ENCODE results near the gene PDHX. TPM values are rescaled to one million over a fixed set of nuclear protein-coding genes. Genes with fewer than 3 reads are reported as not detected.

The PDHX gene
- total and polyA plus RNA-seq, 4 donors: 14.9 to 35.2 (median 24.0) TPM

DNA sequence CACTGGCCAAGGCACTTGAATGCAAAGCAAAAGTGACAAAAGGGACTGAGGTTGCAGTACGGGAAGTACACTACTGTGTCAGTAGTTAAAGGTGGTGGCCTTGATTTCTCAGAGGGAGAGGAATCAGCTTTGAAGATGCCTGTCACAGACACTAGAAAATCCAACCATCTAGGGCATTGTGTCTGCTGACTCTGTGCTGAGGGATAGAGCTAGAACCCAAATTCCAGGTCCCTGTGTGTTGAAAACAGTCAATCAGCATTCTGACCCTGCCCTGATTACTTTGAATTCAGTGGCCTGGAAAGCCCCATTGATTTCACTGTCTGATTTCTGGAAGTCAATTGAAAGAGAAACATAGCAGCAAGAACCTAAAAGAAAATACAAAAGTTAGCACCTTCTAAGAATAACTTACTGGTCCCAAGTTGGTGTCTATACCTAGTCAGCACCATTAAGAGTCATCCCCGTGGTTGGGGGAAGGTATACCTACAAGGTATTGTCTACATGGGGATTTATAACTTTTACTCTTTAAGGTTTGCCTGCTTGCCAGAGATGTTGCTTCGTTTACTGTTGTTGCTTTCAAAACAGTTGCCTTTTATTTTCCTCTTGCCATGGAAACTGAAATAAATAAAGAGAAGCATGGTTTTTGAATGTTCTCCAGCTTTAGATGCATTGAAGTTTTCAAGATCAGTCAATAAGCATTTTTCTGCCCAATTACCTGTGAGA is 97.3 kb downstream of the PDHX start:
- H3K27me3 ChIP-seq (ENCODE audit: control insufficient read depth in 4 of 4, insufficient read depth in 4 of 4, low read length in 3 of 4): no peaks in the 10 kb centered on the region
- no peak for TF ChIP-seq RXRA (IDR thresholded peaks at IDR 0.05)
- TF ChIP-seq RAD21 (IDR thresholded peaks at IDR 0.05): no peak
- TF ChIP-seq, protein P1, sequence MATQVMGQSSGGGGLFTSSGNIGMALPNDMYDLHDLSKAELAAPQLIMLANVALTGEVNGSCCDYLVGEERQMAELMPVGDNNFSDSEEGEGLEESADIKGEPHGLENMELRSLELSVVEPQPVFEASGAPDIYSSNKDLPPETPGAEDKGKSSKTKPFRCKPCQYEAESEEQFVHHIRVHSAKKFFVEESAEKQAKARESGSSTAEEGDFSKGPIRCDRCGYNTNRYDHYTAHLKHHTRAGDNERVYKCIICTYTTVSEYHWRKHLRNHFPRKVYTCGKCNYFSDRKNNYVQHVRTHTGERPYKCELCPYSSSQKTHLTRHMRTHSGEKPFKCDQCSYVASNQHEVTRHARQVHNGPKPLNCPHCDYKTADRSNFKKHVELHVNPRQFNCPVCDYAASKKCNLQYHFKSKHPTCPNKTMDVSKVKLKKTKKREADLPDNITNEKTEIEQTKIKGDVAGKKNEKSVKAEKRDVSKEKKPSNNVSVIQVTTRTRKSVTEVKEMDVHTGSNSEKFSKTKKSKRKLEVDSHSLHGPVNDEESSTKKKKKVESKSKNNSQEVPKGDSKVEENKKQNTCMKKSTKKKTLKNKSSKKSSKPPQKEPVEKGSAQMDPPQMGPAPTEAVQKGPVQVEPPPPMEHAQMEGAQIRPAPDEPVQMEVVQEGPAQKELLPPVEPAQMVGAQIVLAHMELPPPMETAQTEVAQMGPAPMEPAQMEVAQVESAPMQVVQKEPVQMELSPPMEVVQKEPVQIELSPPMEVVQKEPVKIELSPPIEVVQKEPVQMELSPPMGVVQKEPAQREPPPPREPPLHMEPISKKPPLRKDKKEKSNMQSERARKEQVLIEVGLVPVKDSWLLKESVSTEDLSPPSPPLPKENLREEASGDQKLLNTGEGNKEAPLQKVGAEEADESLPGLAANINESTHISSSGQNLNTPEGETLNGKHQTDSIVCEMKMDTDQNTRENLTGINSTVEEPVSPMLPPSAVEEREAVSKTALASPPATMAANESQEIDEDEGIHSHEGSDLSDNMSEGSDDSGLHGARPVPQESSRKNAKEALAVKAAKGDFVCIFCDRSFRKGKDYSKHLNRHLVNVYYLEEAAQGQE (IDR thresholded peaks at IDR 0.05): no peak
- H3K9ac ChIP-seq (ENCODE audit: low read depth in 1 of 2, low read length in 2 of 2): no peak overlapping the region
- H3K36me3 ChIP-seq (ENCODE audit: control insufficient read depth in 4 of 4, insufficient read depth in 3 of 4, low read depth in 1 of 4, low read length in 3 of 4): no peaks in the 10 kb centered on the region
- DNase-seq (ENCODE audit: low spot score): no peak
- no peaks in the 10 kb centered on the region for H3K9me3 ChIP-seq (ENCODE audit: control insufficient read depth in 4 of 4, low read length in 3 of 4)
- no peak overlapping the region for H3K27ac ChIP-seq (ENCODE audit: low read depth in 1 of 2, low read length in 2 of 2)
- 77% methylated on average over 3 of the region's 3 CpGs for WGBS
- no peaks in the 10 kb centered on the region for H3K4me1 ChIP-seq (ENCODE audit: control insufficient read depth in 4 of 4, insufficient read depth in 4 of 4, low read length in 3 of 4)
- H3K4me3 ChIP-seq (ENCODE audit: low read depth in 1 of 3, low read length in 3 of 3): no peak overlapping the region

GRCh38 chr11:35014346-35014745 is 97.9 kb downstream of the PDHX start:
- Histone ChIP-seq H3K27me3 (ENCODE audit: control insufficient read depth in 4 of 4, insufficient read depth in 4 of 4, low read length in 3 of 4) (no peaks in the 10 kb centered on the region), H3K4me1 (ENCODE audit: control insufficient read depth in 4 of 4, insufficient read depth in 4 of 4, low read length in 3 of 4) (no peaks in the 10 kb centered on the region), H3K9me3 (ENCODE audit: control insufficient read depth in 4 of 4, low read length in 3 of 4) (no peaks in the 10 kb centered on the region), H3K36me3 (ENCODE audit: control insufficient read depth in 4 of 4, insufficient read depth in 3 of 4, low read depth in 1 of 4, low read length in 3 of 4) (no peaks in the 10 kb centered on the region), H3K27ac (ENCODE audit: low read depth in 1 of 2, low read length in 2 of 2) (no peak overlapping the region), H3K9ac (ENCODE audit: low read depth in 1 of 2, low read length in 2 of 2) (no peak overlapping the region), H3K4me3 (ENCODE audit: low read depth in 1 of 3, low read length in 3 of 3) (no peak overlapping the region)
- 86% methylated on average over 2 of the region's 2 CpGs for WGBS
- TF ChIP-seq RXRA (IDR thresholded peaks at IDR 0.05): no peak
- TF ChIP-seq HNF4G (IDR thresholded peaks at IDR 0.05): no peak
- no peak for TF ChIP-seq MAX (IDR thresholded peaks at IDR 0.05)
- TF ChIP-seq HNF4A (conservative IDR thresholded peaks at IDR 0.05): no peak
- TF ChIP-seq, protein P1 (IDR thresholded peaks at IDR 0.05): no peak
- TF ChIP-seq YY1 (IDR thresholded peaks at IDR 0.05): no peak
- TF ChIP-seq NR2F2 (IDR thresholded peaks at IDR 0.05): no peak
- TF ChIP-seq, protein P2, sequence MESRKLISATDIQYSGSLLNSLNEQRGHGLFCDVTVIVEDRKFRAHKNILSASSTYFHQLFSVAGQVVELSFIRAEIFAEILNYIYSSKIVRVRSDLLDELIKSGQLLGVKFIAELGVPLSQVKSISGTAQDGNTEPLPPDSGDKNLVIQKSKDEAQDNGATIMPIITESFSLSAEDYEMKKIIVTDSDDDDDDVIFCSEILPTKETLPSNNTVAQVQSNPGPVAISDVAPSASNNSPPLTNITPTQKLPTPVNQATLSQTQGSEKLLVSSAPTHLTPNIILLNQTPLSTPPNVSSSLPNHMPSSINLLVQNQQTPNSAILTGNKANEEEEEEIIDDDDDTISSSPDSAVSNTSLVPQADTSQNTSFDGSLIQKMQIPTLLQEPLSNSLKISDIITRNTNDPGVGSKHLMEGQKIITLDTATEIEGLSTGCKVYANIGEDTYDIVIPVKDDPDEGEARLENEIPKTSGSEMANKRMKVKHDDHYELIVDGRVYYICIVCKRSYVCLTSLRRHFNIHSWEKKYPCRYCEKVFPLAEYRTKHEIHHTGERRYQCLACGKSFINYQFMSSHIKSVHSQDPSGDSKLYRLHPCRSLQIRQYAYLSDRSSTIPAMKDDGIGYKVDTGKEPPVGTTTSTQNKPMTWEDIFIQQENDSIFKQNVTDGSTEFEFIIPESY (IDR thresholded peaks at IDR 0.05): no peak
- TF ChIP-seq EGR1 (IDR thresholded peaks at IDR 0.05; ENCODE audit: low read depth in 2 of 2): no peak
- TF ChIP-seq GABPA (IDR thresholded peaks at IDR 0.05 in 1 of 2, conservative IDR thresholded peaks at IDR 0.05 in 1 of 2): no peak
- TF ChIP-seq CTCF (IDR thresholded peaks at IDR 0.05; ENCODE audit: low read depth, low read length, missing input control): no peak
- TF ChIP-seq RAD21 (IDR thresholded peaks at IDR 0.05): no peak
- no peak for TF ChIP-seq SP1 (IDR thresholded peaks at IDR 0.05)
- TF ChIP-seq TAF1 (conservative IDR thresholded peaks at IDR 0.05): no peak
- no peak for TF ChIP-seq FOXA1 (IDR thresholded peaks at IDR 0.05)
- TF ChIP-seq, protein P3, sequence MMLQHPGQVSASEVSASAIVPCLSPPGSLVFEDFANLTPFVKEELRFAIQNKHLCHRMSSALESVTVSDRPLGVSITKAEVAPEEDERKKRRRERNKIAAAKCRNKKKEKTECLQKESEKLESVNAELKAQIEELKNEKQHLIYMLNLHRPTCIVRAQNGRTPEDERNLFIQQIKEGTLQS (IDR thresholded peaks at IDR 0.05): no peak
- TF ChIP-seq FOXA2 (IDR thresholded peaks at IDR 0.05): no peak
- TF ChIP-seq JUND (IDR thresholded peaks at IDR 0.05): no peak
- no peak for DNase-seq (ENCODE audit: low spot score)
